Right lobe of liver (tissue), 4 donors: ENCODE results near the gene PARPBP.

ENCODE experiments used
- POLR2A ChIP-seq: fragments of 450-650 bp; IDR thresholded peaks from one replicate; pipeline ENCODE4 v1.6.1; 2017; ENCODE audit warnings: antibody characterized with exemption, mild to moderate bottlenecking
- TF ChIP-seq, protein P1 (sequence below), 4 donors: fragments of 200-600 bp in 3 of 4; fragments of 450-650 bp in 1 of 4; IDR thresholded peaks; one replicate each; pipeline versions ENCODE4 v1.5.1 to v1.8.0; 2016 to 2022; ENCODE audit warnings: antibody characterized with exemption in 4 of 4, mild to moderate bottlenecking in 2 of 4
- donor health status: DM: no; HTN: no; CAD: no.
- donor health status: DM: no; HTN: no; CAD: no.
- donor health status: DM: no; HTN: yes; CAD: no.

GRCh38 chr12:102119674-102120563 lies at the start of gene PARPBP, which contains the start of gene NUP37:
- TF ChIP-seq, protein P1, sequence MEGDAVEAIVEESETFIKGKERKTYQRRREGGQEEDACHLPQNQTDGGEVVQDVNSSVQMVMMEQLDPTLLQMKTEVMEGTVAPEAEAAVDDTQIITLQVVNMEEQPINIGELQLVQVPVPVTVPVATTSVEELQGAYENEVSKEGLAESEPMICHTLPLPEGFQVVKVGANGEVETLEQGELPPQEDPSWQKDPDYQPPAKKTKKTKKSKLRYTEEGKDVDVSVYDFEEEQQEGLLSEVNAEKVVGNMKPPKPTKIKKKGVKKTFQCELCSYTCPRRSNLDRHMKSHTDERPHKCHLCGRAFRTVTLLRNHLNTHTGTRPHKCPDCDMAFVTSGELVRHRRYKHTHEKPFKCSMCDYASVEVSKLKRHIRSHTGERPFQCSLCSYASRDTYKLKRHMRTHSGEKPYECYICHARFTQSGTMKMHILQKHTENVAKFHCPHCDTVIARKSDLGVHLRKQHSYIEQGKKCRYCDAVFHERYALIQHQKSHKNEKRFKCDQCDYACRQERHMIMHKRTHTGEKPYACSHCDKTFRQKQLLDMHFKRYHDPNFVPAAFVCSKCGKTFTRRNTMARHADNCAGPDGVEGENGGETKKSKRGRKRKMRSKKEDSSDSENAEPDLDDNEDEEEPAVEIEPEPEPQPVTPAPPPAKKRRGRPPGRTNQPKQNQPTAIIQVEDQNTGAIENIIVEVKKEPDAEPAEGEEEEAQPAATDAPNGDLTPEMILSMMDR (IDR thresholded peaks at IDR 0.05), result peak in 1 of 4 donors; percentile 11
- TF ChIP-seq POLR2A, result peak; percentile 43
